Fibroblast of lung (primary cell): Measurements from ENCODE around the gene CLIP4.

Experiments used
- CTCF ChIP-seq, 2 donors: IDR thresholded peaks in 1 of 2; conservative IDR thresholded peaks in 1 of 2; 1 replicate in 1 of 2; 2 replicates in 1 of 2; pipeline ENCODE4 v1.5.1; 2011 to 2012; ENCODE audit warnings: low read length in 2 of 2, control low read depth in 1 of 2, inconsistent platforms in 1 of 2, low read depth in 1 of 2, mild to moderate bottlenecking in 1 of 2
- EZH2 ChIP-seq: IDR thresholded peaks from 2 replicates; pipeline ENCODE4 v1.5.1; 2012; ENCODE audit warnings: low read length, control low read depth, mild to moderate bottlenecking; ENCODE audit errors: missing control alignments

DNA sequence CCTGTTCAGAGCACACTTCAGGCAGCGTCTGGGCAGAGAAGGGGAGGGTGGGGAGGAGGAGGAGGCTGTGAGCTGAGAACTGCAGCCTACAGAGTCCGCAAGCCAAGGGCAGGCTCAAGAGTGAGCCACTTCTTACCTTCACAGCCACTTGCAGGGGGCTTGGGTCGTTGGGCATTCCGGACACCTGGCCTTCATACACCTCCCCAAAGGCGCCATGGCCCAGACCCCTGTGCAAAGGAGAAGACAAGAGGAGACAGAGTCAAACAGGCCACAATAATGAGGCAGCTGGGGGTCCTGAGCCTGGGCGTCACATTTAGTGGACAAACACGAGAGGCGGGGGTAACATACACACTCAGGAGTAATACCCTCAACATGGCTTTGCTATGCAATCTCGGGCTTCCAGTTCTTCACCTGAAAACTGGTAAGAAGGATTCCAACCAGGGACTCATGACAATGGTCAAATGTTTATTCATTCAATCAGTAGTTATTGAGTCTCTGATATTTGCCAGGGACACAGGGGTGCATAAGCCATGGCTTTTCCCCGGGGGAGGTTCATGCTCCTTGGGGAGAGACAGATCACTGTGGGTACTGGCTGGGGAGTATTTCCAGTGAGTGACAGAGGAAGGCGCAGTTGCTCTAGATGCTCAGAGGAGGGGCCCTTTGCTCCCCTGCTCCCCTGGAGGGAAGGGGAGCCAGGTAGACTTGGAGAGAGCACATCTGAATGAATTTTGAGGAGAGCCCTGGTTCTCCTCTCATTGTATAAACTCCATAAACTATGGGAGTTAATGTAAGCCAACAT, 107.4 kb downstream of the CLIP4 start:
- TF ChIP-seq CTCF (conservative IDR thresholded peaks at IDR 0.05 in 1 of 2, IDR thresholded peaks at IDR 0.05 in 1 of 2; ENCODE audit: low read depth in 1 of 2, low read length in 2 of 2): no peak
- no peak for TF ChIP-seq EZH2
